B cell (primary cell): ENCODE measurements around the gene HERPUD1. TPM values are rescaled to one million over a fixed set of nuclear protein-coding genes. Genes with fewer than 3 reads are reported as not detected.

Source experiments
- ATAC-seq: fragments of 200-7000 bp; cut with Tn5 transposase; one replicate; pipeline ENCODE4 v1.10.0; 2021; ENCODE audit warnings: low read depth, mild to moderate bottlenecking, moderate number of reproducible peaks, moderate library complexity
- CTCF ChIA-PET: fragments of 350-600 bp; sonication (Branson Sonifier 250); formaldehyde crosslinking; loops from one replicate; lab custom pipeline; 2021; ENCODE audit warnings: antibody characterized with exemption, inconsistent platforms; lab: Charles Lee
- POLR2A ChIA-PET: fragments of 350-600 bp; sonication (Branson Sonifier 250); formaldehyde crosslinking; loops from one replicate; lab custom pipeline; 2021; ENCODE audit warnings: antibody characterized with exemption; lab: Charles Lee
- DNase-seq: peaks from one replicate; pipeline ENCODE4 v3.0.0; 2013
- H2AFZ ChIP-seq: 2 replicates; pipeline ENCODE4 v1.6.1; 2012; ENCODE audit warnings: mild to moderate bottlenecking, low read depth, low read length; ENCODE audit not compliant: insufficient read depth, poor library complexity, severe bottlenecking
- H3K27ac ChIP-seq, 2 donors: 1 replicate in 1 of 2; 2 replicates in 1 of 2; pipeline ENCODE4 v1.5.1; 2012 to 2013; ENCODE audit warnings: low read length in 2 of 2, mild to moderate bottlenecking in 2 of 2, moderate library complexity in 1 of 2
- H3K27me3 ChIP-seq, 4 experiments: fragments of 200-600 bp in 1 of 4; sonication (generic) in 1 of 4; replicated peaks in 1 of 4; 1 replicate in 2 of 4; 2 replicates in 2 of 4; pipeline versions ENCODE4 v1.6.1 to v1.7.0; 2013 to 2016; ENCODE audit warnings: low read length in 3 of 4, mild to moderate bottlenecking in 2 of 4, mixed read lengths in 1 of 4, moderate library complexity in 1 of 4; ENCODE audit not compliant: insufficient read depth in 4 of 4, control insufficient read depth in 3 of 4; ENCODE audit errors: control extremely low read depth in 1 of 4
- H3K36me3 ChIP-seq, 2 experiments: replicated peaks in 1 of 2; 1 replicate in 1 of 2; 2 replicates in 1 of 2; pipeline versions ENCODE4 v1.6.1 to v1.7.1; 2013; ENCODE audit warnings: low read length in 1 of 2; ENCODE audit not compliant: insufficient read depth in 2 of 2, control insufficient read depth in 1 of 2; ENCODE audit errors: control extremely low read depth in 1 of 2, extremely low read depth in 1 of 2
- H3K4me1 ChIP-seq, 2 donors: fragments of 200-600 bp in 1 of 2; sonication (generic) in 1 of 2; 1 replicate in 1 of 2; 2 replicates in 1 of 2; pipeline versions ENCODE4 v1.5.1 to v1.6.1; 2013 to 2017; ENCODE audit warnings: low read length in 2 of 2; ENCODE audit not compliant: control insufficient read depth in 2 of 2, insufficient read depth in 2 of 2
- H3K4me2 ChIP-seq: replicated peaks from 2 replicates; pipeline ENCODE3; 2012; ENCODE audit warnings: mild to moderate bottlenecking, low read depth, low read length; ENCODE audit not compliant: poor library complexity, severe bottlenecking
- H3K4me3 ChIP-seq, 5 experiments: fragments of 200-600 bp in 1 of 5; sonication (generic) in 1 of 5; 1 replicate in 3 of 5; 2 replicates in 2 of 5; pipeline versions ENCODE4 v1.5.1 to v1.7.0; 2011 to 2016; ENCODE audit warnings: low read length in 4 of 5, mild to moderate bottlenecking in 4 of 5, low read depth in 2 of 5, control low read depth in 1 of 5, moderate library complexity in 1 of 5; ENCODE audit not compliant: insufficient read depth in 1 of 5; ENCODE audit errors: control extremely low read depth in 1 of 5, extremely low read depth in 1 of 5
- H3K79me2 ChIP-seq: fragments of 200-600 bp; sonication (generic); one replicate; pipeline ENCODE4 v1.6.0; 2016; ENCODE audit warnings: low read length; ENCODE audit not compliant: control insufficient read depth, insufficient read depth
- H3K9ac ChIP-seq: fragments of 200-600 bp; sonication (generic); 2 replicates; pipeline ENCODE4 v1.6.1; 2017; ENCODE audit warnings: mild to moderate bottlenecking, low read length, moderate library complexity
- H3K9me3 ChIP-seq, 3 donors: one replicate each; pipeline versions ENCODE4 v1.6.1 to v1.7.1; 2013; ENCODE audit warnings: low read length in 2 of 3; ENCODE audit not compliant: control insufficient read depth in 2 of 3, insufficient read depth in 1 of 3; ENCODE audit errors: control extremely low read depth in 1 of 3
- H4K20me1 ChIP-seq: 2 replicates; pipeline ENCODE4 v1.6.0; 2012; ENCODE audit warnings: mild to moderate bottlenecking, low read length; ENCODE audit not compliant: insufficient read depth, control insufficient read depth, poor library complexity, severe bottlenecking
- H3K27ac Mint-ChIP-seq: one replicate; pipeline ENCODE4 v1.8.0; 2021; ENCODE audit warnings: mixed read lengths
- H3K27me3 Mint-ChIP-seq: one replicate; pipeline ENCODE4 v1.8.0; 2021; ENCODE audit warnings: mixed read lengths
- H3K4me1 Mint-ChIP-seq: one replicate; pipeline ENCODE4 v1.8.0; 2021; ENCODE audit warnings: mixed read lengths
- H3K4me3 Mint-ChIP-seq: one replicate; pipeline ENCODE4 v1.8.0; 2021; ENCODE audit warnings: mixed read lengths
- H3K9me3 Mint-ChIP-seq: one replicate; pipeline ENCODE4 v1.8.0; 2022; ENCODE audit warnings: mixed read lengths; ENCODE audit not compliant: insufficient read depth
- CTCF ChIP-seq: fragments of 200-600 bp; IDR thresholded peaks from one replicate; pipeline ENCODE4 v1.8.0; 2022; ENCODE audit warnings: antibody characterized with exemption, mild to moderate bottlenecking
- EZH2 ChIP-seq: IDR thresholded peaks from 2 replicates; pipeline ENCODE4 v1.6.1; 2012; ENCODE audit warnings: borderline replicate concordance, low read depth, mild to moderate bottlenecking, moderate library complexity, low read length; ENCODE audit not compliant: insufficient read depth, poor library complexity, severe bottlenecking
- WGBS: methylation state at CpG from one replicate; pipeline ENCODE4 v1.1.5; 2013; ENCODE audit warnings: missing lambda C conversion rate; ENCODE audit not compliant: insufficient coverage; 5-methylcytosine and 5-hydroxymethylcytosine counted together
- intact Hi-C: fragments of 100-400 bp; cut with micrococcal nuclease; formaldehyde crosslinking; loops from one replicate; pipeline ENCODE4 v1.10.0; 2022
- polyA plus RNA-seq: library from polyadenylated mRNA; depleted of rRNA; stranded (reverse); fragments of >200 nt; gene quantifications from 2 replicates; pipeline ENCODE4 v1.2.3, GENCODE V29; 2012
- total RNA-seq, 2 donors: library from RNA; stranded (reverse); fragments of 120-200 nt in 1 of 2; gene quantifications; 1 replicate in 1 of 2; 2 replicates in 1 of 2; pipeline versions ENCODE4 v1.2.3 to v1.2.4, GENCODE V29; 2013 to 2022

The HERPUD1 gene
- total and polyA plus RNA-seq, 2 donors (not counting 1 experiment from before 2014, with no cell fraction given) = 273 to 1,041 TPM

GRCh38 chr16:56980792-56981724, 49.1 kb downstream of the HERPUD1 start:
- H3K79me2 ChIP-seq = no peaks in the 10 kb centered on the region
- Mint-ChIP-seq H3K4me3 (peak overlapping the region; percentile 73), H3K27ac (peak overlapping the region; percentile 75), H3K4me1 (peaks cover 76% of the 10 kb centered on the region), H3K27me3 (no peaks in the 10 kb centered on the region), H3K9me3 (no peaks in the 10 kb centered on the region)
- H4K20me1 ChIP-seq = no peaks in the 10 kb centered on the region
- peak overlapping the region in 1 of 5 experiments; percentile 34 for H3K4me3 ChIP-seq
- WGBS = 32% methylated on average over 12 of the region's 16 CpGs
- no peaks in the 10 kb centered on the region for H3K36me3 ChIP-seq
- intact Hi-C loops = loop anchor here (1.0 kb wide), 1 partner anchor 10 kb away; no protein-coding TSS in a partner anchor
- no peaks in the 10 kb centered on the region for H3K9me3 ChIP-seq
- CTCF ChIA-PET = interaction anchor here (1.0 to 10.3 kb wide), 3 partner anchors 8 to 16 kb away, joined by 3 to 124 read pairs (median 8); partner anchors contain the start of gene NLRC5
- peak overlapping the region; percentile 61 for H3K4me2 ChIP-seq
- TF ChIP-seq EZH2 (no peak), CTCF (no peak)
- POLR2A ChIA-PET = interaction anchor here (0.6 to 1.2 kb wide), 6 partner anchors 9 to 64 kb away, joined by 3 to 6 read pairs (median 3); partner anchors contain the start of gene NLRC5
- peak overlapping the region in 1 of 2 donors; percentile 31 for H3K27ac ChIP-seq
- peak overlapping the region; percentile 26 for H2AFZ ChIP-seq
- peak overlapping the region; percentile 44 for H3K9ac ChIP-seq
- H3K4me1 ChIP-seq = peaks cover 41 to 74% of the 10 kb centered on the region in 2 donors
- peak; percentile 75 for ATAC-seq
- no peaks in the 10 kb centered on the region for H3K27me3 ChIP-seq
- DNase-seq = peak; percentile 43
